Left hindlimb (tissue), 1 donor: ENCODE results near the gene IL17A.

Source experiments
- DNase-seq: peaks from one replicate; pipeline ENCODE4 v3.0.0-alpha.2; 2018

The IL17A gene

DNA sequence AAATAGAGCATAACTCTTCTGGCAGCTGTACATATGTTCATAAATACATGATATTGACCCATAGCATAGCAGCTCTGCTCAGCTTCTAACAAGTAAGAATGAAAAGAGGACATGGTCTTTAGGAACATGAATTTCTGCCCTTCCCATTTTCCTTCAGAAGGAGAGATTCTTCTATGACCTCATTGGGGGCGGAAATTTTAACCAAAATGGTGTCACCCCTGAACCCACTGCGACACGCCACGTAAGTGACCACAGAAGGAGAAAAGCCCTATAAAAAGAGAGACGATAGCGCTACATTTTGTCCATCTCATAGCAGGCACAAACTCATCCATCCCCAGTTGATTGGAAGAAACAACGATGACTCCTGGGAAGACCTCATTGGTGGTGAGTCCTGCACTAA, at the start of gene IL17A:
TSS of gene IL17A (plus strand) at position 301 of the 400 bp plus-strand sequence. CDS start at position 358, 57 bp downstream.
- no peak for DNase-seq

DNA sequence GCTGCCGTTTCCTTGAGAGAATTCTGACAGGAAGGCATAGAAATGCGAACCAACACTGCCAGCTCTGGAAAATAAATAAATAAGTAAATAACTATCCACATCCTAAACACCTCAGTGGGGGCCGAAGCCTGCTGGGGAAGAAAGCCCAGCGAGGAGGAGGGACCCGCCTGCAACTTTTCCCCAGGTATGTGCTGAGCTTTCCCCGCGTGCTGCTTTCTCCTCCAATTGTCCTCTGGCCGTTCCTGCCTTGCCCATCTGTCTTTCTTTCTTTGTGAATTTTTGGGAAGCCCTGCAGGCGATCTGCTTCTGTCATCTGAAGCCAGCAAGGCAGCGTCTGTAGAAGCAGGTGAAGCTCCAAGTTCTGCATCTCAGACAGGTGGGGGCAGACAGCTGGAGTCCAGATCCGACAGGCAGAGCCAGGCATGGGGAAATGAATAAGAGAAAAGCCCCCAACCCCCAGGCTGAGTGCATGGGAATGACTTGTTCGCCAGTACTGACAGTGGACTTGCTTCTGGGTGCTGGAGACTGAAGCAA, 49.2 kb upstream of the IL17A start:
- no peak for DNase-seq

GRCh38 chr6:52138284-52138683, 47.9 kb upstream of the IL17A start:
- DNase-seq = no peak

DNA sequence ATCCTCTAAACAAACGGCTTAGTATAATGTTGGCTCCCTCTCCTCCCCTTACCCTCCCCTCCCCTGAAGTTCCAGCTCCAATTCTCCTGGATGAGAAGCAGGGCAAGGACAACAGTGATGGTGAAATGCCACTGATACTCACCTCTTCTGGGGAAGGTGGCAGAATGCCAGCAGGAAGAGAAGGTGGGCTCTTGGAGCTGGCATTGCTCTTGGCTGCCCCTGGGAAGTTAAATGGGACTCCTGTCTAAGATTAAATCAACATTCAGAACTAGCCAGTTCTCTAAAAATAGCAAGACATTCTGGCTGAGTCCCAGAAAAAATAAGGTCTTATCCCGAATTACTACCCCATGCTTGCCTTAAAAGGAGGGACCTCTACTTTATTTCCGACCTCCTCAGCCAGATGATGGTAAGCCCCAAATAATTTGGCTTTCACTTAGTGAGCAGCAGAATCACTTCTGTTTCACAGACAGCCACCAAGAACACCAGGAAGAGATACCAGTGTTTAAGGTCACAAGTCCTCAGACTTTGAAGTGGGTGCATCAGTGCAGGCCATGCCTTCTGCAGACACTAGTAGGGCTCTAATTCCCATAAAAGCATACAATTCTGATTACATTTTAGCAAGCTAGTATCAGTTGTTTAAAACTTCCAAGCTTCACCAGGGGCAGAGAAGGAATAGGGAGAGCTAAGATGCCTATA, 46.0 kb upstream of the IL17A start:
- no peak for DNase-seq

DNA sequence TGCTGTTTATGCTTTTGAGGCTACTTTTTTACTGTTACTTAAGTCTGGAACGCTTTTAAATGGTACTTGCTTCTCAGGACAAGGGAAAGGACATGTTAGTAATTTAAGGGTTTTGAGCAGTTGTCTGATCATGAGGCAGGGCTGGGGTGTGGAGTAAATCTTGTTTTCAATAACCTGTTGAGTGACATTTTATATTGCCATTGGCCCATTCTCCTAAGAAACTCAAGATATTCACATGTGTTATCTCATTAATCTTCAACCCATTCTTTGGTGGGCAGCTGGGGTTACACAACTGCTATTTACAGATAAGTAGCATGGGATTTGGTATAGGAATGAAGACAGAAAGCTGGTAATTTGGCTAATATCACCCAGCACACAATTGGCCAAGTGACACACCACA, 44.6 kb upstream of the IL17A start:
- no peak for DNase-seq

- no peak for DNase-seq
These were observed 43.6 kb upstream of the IL17A start for GRCh38 chr6:52142556-52142955.

DNA sequence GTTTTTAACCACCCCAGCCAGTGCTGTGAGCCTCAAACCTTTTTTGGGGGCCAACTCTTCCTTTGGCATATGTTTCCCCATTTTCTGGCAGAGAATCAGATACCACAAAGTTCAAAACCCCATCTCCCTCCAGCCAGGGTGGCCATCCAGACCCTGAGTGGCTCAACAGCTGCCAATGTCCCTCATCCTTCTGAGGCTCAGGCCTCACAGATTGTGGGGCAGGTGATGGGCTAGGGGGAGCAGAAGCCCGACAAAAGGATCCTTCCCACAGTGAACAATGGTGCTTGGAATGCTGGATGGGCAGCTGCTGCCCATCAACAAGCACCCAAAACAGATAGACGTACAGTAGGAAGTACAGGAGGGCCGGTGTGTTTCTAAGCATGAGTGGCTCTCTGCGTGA, 42.6 kb upstream of the IL17A start:
- DNase-seq = no peak

GRCh38 chr6:52144196-52145076, 41.7 kb upstream of the IL17A start:
- DNase-seq = no peak

DNA sequence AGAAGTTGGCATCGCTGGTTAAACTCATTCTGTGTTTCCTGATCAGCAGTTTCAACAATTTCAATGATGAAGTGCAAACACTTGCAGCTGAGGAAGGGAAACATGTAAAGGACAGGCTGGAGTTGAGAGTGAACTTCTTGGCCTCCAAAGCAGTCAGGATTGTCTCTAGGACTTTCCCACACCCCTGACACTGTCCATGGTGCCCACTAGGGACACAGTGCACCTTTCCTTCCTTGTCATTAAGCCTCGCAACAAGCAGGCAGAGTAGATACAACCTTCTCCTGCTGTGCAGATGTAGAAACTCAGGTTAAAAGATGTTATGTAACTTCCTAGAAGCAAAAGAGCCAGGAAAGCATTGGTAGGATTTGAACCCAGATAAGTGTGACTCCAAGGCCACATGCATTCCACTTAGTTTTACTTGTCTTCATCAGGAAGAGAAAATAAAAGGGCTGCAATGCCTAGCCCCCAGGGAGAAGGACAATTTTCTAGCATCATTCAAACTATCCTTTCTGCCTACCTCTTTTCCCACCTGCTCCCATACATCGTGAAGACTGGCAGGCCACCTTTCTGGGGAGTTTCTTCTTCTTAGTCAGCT, 39.2 kb upstream of the IL17A start:
- no peak for DNase-seq

DNA sequence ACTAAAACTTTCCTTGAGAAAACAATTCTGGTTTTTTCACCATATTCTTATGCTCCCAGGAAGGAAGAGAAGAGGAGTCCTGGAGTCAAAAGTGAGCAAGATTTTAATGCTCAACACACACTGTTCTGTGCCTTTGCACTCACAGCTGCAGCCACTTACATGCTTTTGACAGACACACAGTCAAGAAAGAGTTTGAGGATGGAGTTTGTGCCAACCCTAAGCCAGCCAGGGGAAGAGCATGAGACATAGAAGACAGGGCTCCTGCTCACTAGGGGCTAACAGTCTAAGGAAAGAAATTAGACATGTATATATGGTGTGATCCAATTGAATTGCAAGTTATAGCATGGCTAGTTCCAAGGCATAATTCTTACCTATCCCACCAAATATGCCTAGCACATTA, 37.1 kb upstream of the IL17A start:
- DNase-seq = no peak

- DNase-seq = no peak
These were observed 36.2 kb upstream of the IL17A start for GRCh38 chr6:52149949-52150348.

- no peak for DNase-seq
These were observed 34.1 kb upstream of the IL17A start for GRCh38 chr6:52152070-52152423.

DNA sequence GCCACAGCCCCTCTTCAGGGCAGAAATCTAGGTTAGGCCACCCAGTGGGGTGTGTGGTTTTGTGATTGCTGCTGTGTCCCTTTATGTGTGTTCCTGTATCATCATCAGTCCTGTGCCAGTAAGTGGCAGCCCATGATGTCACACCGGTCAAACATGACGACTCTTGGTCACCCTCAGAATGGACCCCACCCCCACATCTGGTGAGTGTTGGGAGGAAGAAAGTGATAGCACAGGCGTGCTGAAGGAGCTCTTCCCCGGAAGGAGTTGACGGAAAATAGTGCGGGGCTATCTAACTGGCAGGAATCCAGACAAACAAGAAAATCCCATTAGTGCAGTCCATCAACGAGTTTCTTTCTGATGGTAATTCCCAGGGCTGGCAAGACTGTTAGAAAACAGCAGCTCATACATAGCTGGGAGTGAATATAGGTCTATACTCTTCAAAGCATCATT, 33.4 kb upstream of the IL17A start:
- no peak for DNase-seq

GRCh38 chr6:52154381-52154780, 31.8 kb upstream of the IL17A start:
- no peak for DNase-seq

GRCh38 chr6:52155791-52156576, 30.2 kb upstream of the IL17A start:
- DNase-seq = no peak

GRCh38 chr6:52157301-52157941, 28.8 kb upstream of the IL17A start:
- DNase-seq = no peak

DNA sequence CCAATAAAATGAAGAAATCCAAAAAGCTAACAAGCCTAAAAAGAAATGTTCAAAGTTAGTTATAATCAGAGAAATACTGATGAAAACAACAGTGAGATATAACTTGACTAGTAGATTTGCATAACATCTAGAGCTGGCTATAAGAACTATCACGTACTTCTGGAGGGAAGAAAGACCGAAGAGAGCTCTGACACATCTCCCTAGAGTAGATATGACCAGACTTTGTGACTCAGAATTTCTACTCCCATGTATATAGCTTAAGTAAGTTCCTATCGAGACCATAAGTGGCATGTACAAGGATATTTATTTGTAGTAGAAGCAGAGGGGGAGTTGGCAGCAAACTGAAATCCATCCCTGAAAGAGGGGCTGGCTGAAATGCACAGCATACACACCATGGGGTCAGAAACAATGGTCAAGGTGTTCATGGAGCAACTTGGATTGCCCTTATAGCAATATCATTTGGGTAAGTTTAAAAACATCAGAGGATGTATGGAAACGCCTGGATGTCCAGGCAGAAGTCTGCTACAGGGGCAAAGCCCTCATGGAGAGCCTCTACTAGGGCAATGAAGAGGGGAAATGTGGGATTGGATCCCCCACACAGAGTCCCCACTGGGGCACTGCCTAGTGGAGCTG, 25.6 kb upstream of the IL17A start:
- no peak for DNase-seq

DNA sequence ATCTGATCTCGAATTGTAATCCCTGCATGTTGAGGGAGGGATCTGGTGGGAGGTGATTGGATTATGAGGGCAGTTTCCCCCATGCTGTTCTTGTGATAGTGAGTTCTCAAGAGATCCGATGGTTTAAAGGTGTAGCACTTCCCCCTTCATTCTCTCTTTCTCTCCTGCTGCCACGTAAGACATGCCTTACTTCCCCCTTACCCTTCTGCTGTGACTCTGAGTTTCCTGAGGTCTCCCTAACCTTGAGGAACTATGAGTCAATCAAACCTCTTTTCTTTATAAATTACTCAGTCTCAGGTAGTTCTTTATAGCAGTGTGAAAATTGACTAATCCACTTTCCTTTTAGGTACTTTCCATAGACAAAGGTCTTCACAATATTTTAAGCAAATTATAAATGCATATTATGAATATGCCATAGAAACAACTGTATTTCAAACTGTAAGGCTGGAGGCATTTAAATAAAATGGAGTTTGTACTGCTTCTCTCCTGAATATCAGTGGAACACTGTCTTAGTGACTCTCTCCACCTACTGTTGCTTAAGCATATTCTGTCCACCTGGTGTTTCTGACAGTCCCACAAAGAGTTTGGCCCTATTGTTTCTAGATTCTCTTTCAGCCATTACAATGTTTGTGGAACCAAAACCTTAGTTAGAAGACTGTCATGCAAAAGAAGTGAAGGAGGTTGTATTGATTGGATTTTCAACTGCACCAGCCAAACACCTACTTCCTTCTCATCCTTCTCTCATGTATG, 24.3 kb upstream of the IL17A start:
- DNase-seq = no peak

DNA sequence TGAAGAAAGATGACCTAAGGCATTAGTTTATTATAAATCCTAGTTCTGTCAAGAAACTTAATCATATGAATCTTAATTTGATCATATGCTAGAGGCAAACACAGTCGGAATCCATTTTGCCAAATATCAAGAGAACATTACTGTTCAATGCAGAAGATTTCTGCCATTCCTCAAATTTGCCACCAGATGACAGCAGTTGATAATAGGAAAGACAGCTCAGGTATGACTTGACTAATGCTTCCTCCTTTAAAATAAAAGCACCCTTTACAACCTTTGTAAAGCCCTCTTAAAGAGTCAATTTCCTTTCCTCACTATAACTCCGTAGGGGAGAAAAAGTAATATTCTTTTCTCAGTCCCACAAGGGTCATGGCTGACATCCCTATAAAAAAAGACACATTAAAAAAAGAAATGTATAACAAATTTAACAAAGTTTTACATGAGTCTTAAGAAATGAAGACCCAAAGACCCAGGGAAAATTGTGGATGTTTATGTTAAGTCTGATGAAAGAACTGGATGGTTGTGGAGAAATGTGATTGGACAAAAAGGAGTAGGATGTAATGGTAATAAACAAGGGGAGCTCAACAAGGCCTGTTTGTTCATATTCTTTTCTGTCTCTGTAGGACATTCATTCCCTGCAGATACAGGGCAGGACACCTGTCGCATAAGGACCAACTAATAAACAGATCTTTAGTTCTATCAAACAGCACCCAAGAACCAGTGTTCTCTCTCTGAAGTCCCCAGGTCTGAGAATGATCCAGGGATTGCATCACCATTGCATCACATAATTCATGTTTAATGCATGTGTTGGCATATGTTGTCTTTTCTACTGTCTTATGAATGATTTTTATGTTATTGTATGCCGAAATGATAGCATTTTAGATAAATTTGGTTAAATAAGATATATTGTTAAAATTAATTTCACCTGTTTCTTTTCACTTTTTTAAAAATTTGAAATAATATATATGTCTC, 23.0 kb upstream of the IL17A start:
- DNase-seq = no peak
